Naive thymus-derived CD4-positive, alpha-beta T cell (primary cell): ENCODE measurements around the gene SLC6A6. TPM values are rescaled to one million over a fixed set of nuclear protein-coding genes. Genes with fewer than 3 reads are reported as not detected.

ENCODE experiments used
- ATAC-seq: fragments of 150-1000 bp; cut with Tn5 transposase; 2 replicates; pipeline ENCODE4 v1.10.0; 2021; ENCODE audit warnings: mild to moderate bottlenecking, moderate library complexity
- CTCF ChIA-PET: fragments of 350-600 bp; sonication (Branson Sonifier 250); formaldehyde crosslinking; loops from one replicate; lab custom pipeline; 2021; ENCODE audit warnings: antibody characterized with exemption; lab: Charles Lee
- POLR2A ChIA-PET: fragments of 350-600 bp; sonication (Branson Sonifier 250); formaldehyde crosslinking; loops from one replicate; lab custom pipeline; 2021; ENCODE audit warnings: antibody characterized with exemption, inconsistent platforms; lab: Charles Lee
- DNase-seq, 9 donors: peaks; one replicate each; pipeline versions ENCODE4 v3.0.0 to v3.0.0-alpha.2; 2020 to 2022; ENCODE audit warnings: mixed read lengths in 1 of 9
- H3K27ac ChIP-seq: one replicate; pipeline ENCODE4 v1.7.0; 2013; ENCODE audit warnings: mild to moderate bottlenecking, low read depth, low read length, moderate library complexity
- H3K27me3 ChIP-seq, 2 donors: one replicate each; pipeline ENCODE4 v1.7.0; 2013; ENCODE audit warnings: low read length in 2 of 2, mild to moderate bottlenecking in 2 of 2, moderate library complexity in 2 of 2; ENCODE audit not compliant: control insufficient read depth in 2 of 2, insufficient read depth in 2 of 2
- H3K36me3 ChIP-seq, 3 experiments: 1 replicate in 2 of 3; 2 replicates in 1 of 3; pipeline ENCODE4 v1.7.0; 2013; ENCODE audit warnings: low read length in 3 of 3, mild to moderate bottlenecking in 3 of 3, moderate library complexity in 1 of 3; ENCODE audit not compliant: insufficient read depth in 3 of 3, control insufficient read depth in 2 of 3
- H3K4me1 ChIP-seq, 2 donors: one replicate each; pipeline ENCODE4 v1.7.0; 2013; ENCODE audit warnings: low read length in 2 of 2, mild to moderate bottlenecking in 2 of 2, moderate library complexity in 1 of 2; ENCODE audit not compliant: control insufficient read depth in 2 of 2, insufficient read depth in 2 of 2
- H3K4me3 ChIP-seq: 2 replicates; pipeline ENCODE4 v1.7.0; 2013; ENCODE audit warnings: mild to moderate bottlenecking, low read length
- H3K9me3 ChIP-seq, 3 experiments: 1 replicate in 2 of 3; 2 replicates in 1 of 3; pipeline ENCODE4 v1.7.0; 2013; ENCODE audit warnings: low read length in 3 of 3; ENCODE audit not compliant: control insufficient read depth in 2 of 3
- H3K27ac Mint-ChIP-seq, 9 donors: one replicate each; pipeline ENCODE4 v1.8.0; 2020 to 2022; ENCODE audit warnings: mixed read lengths in 9 of 9, mild to moderate bottlenecking in 8 of 9, moderate library complexity in 5 of 9, inconsistent platforms in 2 of 9
- H3K27me3 Mint-ChIP-seq, 5 donors: one replicate each; pipeline ENCODE4 v1.8.0; 2021 to 2022; ENCODE audit warnings: mixed read lengths in 5 of 5, mild to moderate bottlenecking in 1 of 5
- H3K36me3 Mint-ChIP-seq, 5 donors: one replicate each; pipeline ENCODE4 v1.8.0; 2020 to 2022; ENCODE audit warnings: mixed read lengths in 5 of 5, mild to moderate bottlenecking in 3 of 5, inconsistent platforms in 1 of 5
- H3K4me1 Mint-ChIP-seq, 7 donors: one replicate each; pipeline ENCODE4 v1.8.0; 2020 to 2022; ENCODE audit warnings: mixed read lengths in 7 of 7, mild to moderate bottlenecking in 3 of 7, inconsistent platforms in 1 of 7
- H3K4me3 Mint-ChIP-seq, 10 donors: one replicate each; pipeline ENCODE4 v1.8.0; 2020 to 2022; ENCODE audit warnings: mild to moderate bottlenecking in 10 of 10, mixed read lengths in 10 of 10, moderate library complexity in 6 of 10, inconsistent platforms in 2 of 10
- H3K9me3 Mint-ChIP-seq, 11 donors: one replicate each; pipeline ENCODE4 v1.8.0; 2020 to 2022; ENCODE audit warnings: mixed read lengths in 11 of 11, mild to moderate bottlenecking in 4 of 11, inconsistent platforms in 1 of 11, moderate library complexity in 1 of 11
- intact Hi-C, 2 donors: fragments of 100-400 bp; cut with micrococcal nuclease; formaldehyde crosslinking; loops; one replicate each; pipeline ENCODE4 v1.15.1; 2023
- polyA plus RNA-seq, 2 donors: library from polyadenylated mRNA; unstranded; fragments of 300-500 nt; fragmentation: Illumina TruSeq; gene quantifications; one replicate each; pipeline ENCODE4 v1.2.3, GENCODE V29; 2021
- total RNA-seq, 6 experiments: library from RNA in 5 of 6; stranded (reverse) in 5 of 6; gene quantifications; 1 replicate in 5 of 6; 2 replicates in 1 of 6; pipeline ENCODE4 v1.2.3 and lab custom pipeline; 2021 to 2026

SLC6A6 gene
- total and polyA plus RNA-seq, 7 experiments from 2014 or later = 3.0 to 87.5 (median 35.2) TPM

GRCh38 chr3:14396031-14396692 lies 6.2 kb upstream of the SLC6A6 start:
- ChIA-PET POLR2A (no interaction called here), CTCF (no interaction called here)
- H3K36me3 ChIP-seq = no peaks in the 10 kb centered on the region
- DNase-seq (no peak), ATAC-seq (no peak)
- Mint-ChIP-seq H3K4me3 (no peak overlapping the region), H3K9me3 (no peaks in the 10 kb centered on the region), H3K27ac (peak overlapping the region in 2 of 9 donors; percentile 15 to 26), H3K36me3 (no peaks in the 10 kb centered on the region), H3K4me1 (peaks cover 10 to 25% (median 16%) of the 10 kb centered on the region in 7 donors), H3K27me3 (peaks cover 0 to 5% (median 0%) of the 10 kb centered on the region in 5 donors)
- no peaks in the 10 kb centered on the region for H3K4me1 ChIP-seq
- no peaks in the 10 kb centered on the region for H3K9me3 ChIP-seq
- no peak overlapping the region for H3K27ac ChIP-seq
- H3K4me3 ChIP-seq = no peak overlapping the region
- intact Hi-C loops = no loop called here
- no peaks in the 10 kb centered on the region for H3K27me3 ChIP-seq

- no peak overlapping the region for H3K27ac ChIP-seq
- H3K9me3 ChIP-seq = no peaks in the 10 kb centered on the region
- no peak for DNase-seq
- Mint-ChIP-seq H3K4me3 (peak overlapping the region in 1 of 10 donors; percentile 59), H3K36me3 (no peaks in the 10 kb centered on the region), H3K27me3 (no peaks in the 10 kb centered on the region), H3K9me3 (no peaks in the 10 kb centered on the region), H3K27ac (peak overlapping the region in 7 of 9 donors; percentile 32 to 83 (median 50)), H3K4me1 (peaks cover 10 to 28% (median 17%) of the 10 kb centered on the region in 7 donors)
- ChIA-PET POLR2A (no interaction called here), CTCF (no interaction called here)
- H3K27me3 ChIP-seq = no peaks in the 10 kb centered on the region
- intact Hi-C loops = no loop called here
- no peaks in the 10 kb centered on the region for H3K4me1 ChIP-seq
- H3K4me3 ChIP-seq = no peak overlapping the region
- no peak for ATAC-seq
- H3K36me3 ChIP-seq = no peaks in the 10 kb centered on the region
Observed at GRCh38 chr3:14397046-14397445, 5.4 kb upstream of the SLC6A6 start.

GRCh38 chr3:14397531-14397930 lies 4.9 kb upstream of the SLC6A6 start:
- Histone ChIP-seq H3K36me3 (no peaks in the 10 kb centered on the region), H3K27ac (no peak overlapping the region), H3K4me1 (no peaks in the 10 kb centered on the region), H3K27me3 (no peaks in the 10 kb centered on the region), H3K9me3 (no peaks in the 10 kb centered on the region), H3K4me3 (no peak overlapping the region)
- peak overlapping the region in 1 of 10 donors; percentile 59 for H3K4me3 Mint-ChIP-seq
- peak overlapping the region in 6 of 9 donors; percentile 39 to 83 (median 60) for H3K27ac Mint-ChIP-seq
- intact Hi-C loops = no loop called here
- H3K4me1 Mint-ChIP-seq = peaks cover 10 to 29% (median 18%) of the 10 kb centered on the region in 7 donors
- ChIA-PET CTCF (no interaction called here), POLR2A (no interaction called here)
- no peaks in the 10 kb centered on the region for H3K9me3 Mint-ChIP-seq
- no peaks in the 10 kb centered on the region for H3K27me3 Mint-ChIP-seq
- no peaks in the 10 kb centered on the region for H3K36me3 Mint-ChIP-seq
- ATAC-seq (no peak), DNase-seq (no peak)

GRCh38 chr3:14397940-14398796 lies 4.2 kb upstream of the SLC6A6 start:
- intact Hi-C loops = no loop called here
- peaks cover 1 to 2% of the 10 kb centered on the region in 2 donors for H3K4me1 ChIP-seq
- ChIA-PET CTCF (no interaction called here), POLR2A (interaction anchor here (0.6 kb wide), 1 partner anchor 338 kb away, joined by 3 read pairs; no protein-coding TSS in a partner anchor)
- H3K4me1 Mint-ChIP-seq = peaks cover 13 to 31% (median 21%) of the 10 kb centered on the region in 7 donors
- peaks cover 0 to 2% (median 0%) of the 10 kb centered on the region in 5 donors for H3K36me3 Mint-ChIP-seq
- no peaks in the 10 kb centered on the region for H3K36me3 ChIP-seq
- DNase-seq (no peak), ATAC-seq (no peak)
- H3K27ac Mint-ChIP-seq = peak overlapping the region in 3 of 9 donors; percentile 50 to 77 (median 67)
- no peaks in the 10 kb centered on the region for H3K9me3 ChIP-seq
- H3K4me3 ChIP-seq = no peak overlapping the region
- no peaks in the 10 kb centered on the region for H3K27me3 ChIP-seq
- H3K9me3 Mint-ChIP-seq = peaks cover 0 to 2% (median 0%) of the 10 kb centered on the region in 11 donors
- H3K27ac ChIP-seq = no peak overlapping the region
- H3K27me3 Mint-ChIP-seq = peaks cover 0 to 1% (median 0%) of the 10 kb centered on the region in 5 donors
- no peak overlapping the region for H3K4me3 Mint-ChIP-seq

- H3K36me3 ChIP-seq = no peaks in the 10 kb centered on the region
- H3K4me3 Mint-ChIP-seq = peak overlapping the region in 1 of 10 donors; percentile 66
- H3K4me1 ChIP-seq = peaks cover 7 to 8% of the 10 kb centered on the region in 2 donors
- H3K27ac Mint-ChIP-seq = peak overlapping the region in 3 of 9 donors; percentile 3 to 67 (median 31)
- peaks cover 0 to 4% (median 0%) of the 10 kb centered on the region in 5 donors for H3K36me3 Mint-ChIP-seq
- ChIA-PET CTCF (interaction anchor here (1.4 kb wide), 1 partner anchor 50 kb away, joined by 4 read pairs; no protein-coding TSS in a partner anchor), POLR2A (interaction anchor here (0.6 kb wide), 1 partner anchor 337 kb away, joined by 3 read pairs; no protein-coding TSS in a partner anchor)
- H3K27me3 Mint-ChIP-seq = peaks cover 0 to 1% (median 0%) of the 10 kb centered on the region in 5 donors
- H3K9me3 ChIP-seq = no peaks in the 10 kb centered on the region
- intact Hi-C loops = no loop called here
- H3K27ac ChIP-seq = no peak overlapping the region
- H3K27me3 ChIP-seq = no peaks in the 10 kb centered on the region
- H3K4me1 Mint-ChIP-seq = peaks cover 16 to 33% (median 23%) of the 10 kb centered on the region in 7 donors
- H3K4me3 ChIP-seq = no peak overlapping the region
- ATAC-seq = no peak
- DNase-seq = no peak
- peaks cover 0 to 4% (median 0%) of the 10 kb centered on the region in 11 donors for H3K9me3 Mint-ChIP-seq
Observed at GRCh38 chr3:14398797-14399106, 3.7 kb upstream of the SLC6A6 start.

GRCh38 chr3:14401692-14402303 lies 608 bp upstream of the SLC6A6 start:
- H3K27me3 Mint-ChIP-seq = peaks cover 0 to 1% (median 0%) of the 10 kb centered on the region in 5 donors
- H3K36me3 Mint-ChIP-seq = peaks cover 0 to 4% (median 0%) of the 10 kb centered on the region in 5 donors
- H3K9me3 ChIP-seq = no peaks in the 10 kb centered on the region
- ChIA-PET POLR2A (interaction anchor here (0.7 to 3.5 kb wide), 10 partner anchors 22 to 511 kb away, joined by 3 to 23 read pairs (median 5); partner anchors contain the start of genes CCDC174, LSM3 and XPC), CTCF (interaction anchor here (1.0 to 3.0 kb wide), 7 partner anchors 30 to 140 kb away, joined by 3 to 19 read pairs (median 4); no protein-coding TSS in a partner anchor)
- peaks cover 20 to 27% of the 10 kb centered on the region in 2 donors for H3K4me1 ChIP-seq
- peak overlapping the region; percentile 61 for H3K27ac ChIP-seq
- H3K4me1 Mint-ChIP-seq = peaks cover 37 to 55% (median 47%) of the 10 kb centered on the region in 7 donors
- no peak for ATAC-seq
- peak overlapping the region; percentile 100 for H3K4me3 ChIP-seq
- intact Hi-C loops = loop anchor here (1.0 to 10.0 kb wide), 18 partner anchors 23 to 1737 kb away; partner anchors contain the start of genes CCDC174 (in 2 of the 2), CHCHD4 (in 2 of the 2), LSM3 (in 2 of the 2) and XPC (in 2 of the 2)
- DNase-seq = no peak
- no peaks in the 10 kb centered on the region for H3K36me3 ChIP-seq
- H3K27me3 ChIP-seq = no peaks in the 10 kb centered on the region
- H3K9me3 Mint-ChIP-seq = peaks cover 0 to 4% (median 0%) of the 10 kb centered on the region in 11 donors
- H3K27ac Mint-ChIP-seq = peak overlapping the region; percentile 89 to 98 (median 96)
- H3K4me3 Mint-ChIP-seq = peak overlapping the region; percentile 91 to 100 (median 95)
